Sciatic nerve (tissue), 1 donor: Measurements from ENCODE around the gene KRTAP21-2. TPM values are rescaled to one million over a fixed set of nuclear protein-coding genes. Genes with fewer than 3 reads are reported as not detected.

Source experiments
- total RNA-seq: library from RNA; stranded (reverse); fragmentation: NEBNext Ultra II Directional; extraction: Animal tissue kit (Norgen Biotek cat#: 25700); gene quantifications from one replicate; pipeline ENCODE4 v1.2.1, GENCODE V29; 2021
- donor health status: DM: no; HTN: no; CAD: no.

The KRTAP21-2 gene
- total RNA-seq, 1 donor from 2014 or later: not detected

Other genes starting within 250 kb of the KRTAP21-2 start
- not detected for gene KRTAP19-5, start 245.1 kb downstream of the KRTAP21-2 start, total RNA-seq
- gene KRTAP19-6, start 205.4 kb downstream of the KRTAP21-2 start, total RNA-seq: not detected
- not detected for gene KRTAP19-7, start 185.9 kb downstream of the KRTAP21-2 start, total RNA-seq
- not detected for gene KRTAP22-2, start 156.9 kb downstream of the KRTAP21-2 start, total RNA-seq
- not detected for gene KRTAP6-3, start 154.8 kb downstream of the KRTAP21-2 start, total RNA-seq
- not detected for gene KRTAP6-2, start 148.4 kb downstream of the KRTAP21-2 start, total RNA-seq
- not detected for gene KRTAP22-1, start 146.2 kb downstream of the KRTAP21-2 start, total RNA-seq
- not detected for gene KRTAP6-1, start 133.3 kb downstream of the KRTAP21-2 start, total RNA-seq
- not detected for gene KRTAP20-1, start 130.8 kb downstream of the KRTAP21-2 start, total RNA-seq
- not detected for gene KRTAP20-4, start 126.6 kb downstream of the KRTAP21-2 start, total RNA-seq
- not detected for gene KRTAP20-2, start 112.1 kb downstream of the KRTAP21-2 start, total RNA-seq
- not detected for gene KRTAP20-3, start 104.4 kb downstream of the KRTAP21-2 start, total RNA-seq
- not detected for gene KRTAP21-3, start 28.5 kb downstream of the KRTAP21-2 start, total RNA-seq
- not detected for gene KRTAP21-1, start 8.2 kb upstream of the KRTAP21-2 start, total RNA-seq
- gene KRTAP8-1, start 66.0 kb upstream of the KRTAP21-2 start, total RNA-seq: not detected
- gene KRTAP7-1, start 82.5 kb upstream of the KRTAP21-2 start, total RNA-seq: not detected
- not detected for gene KRTAP11-1, start 134.3 kb upstream of the KRTAP21-2 start, total RNA-seq